HK-2 (cell line): ENCODE data around the gene ADAR.
"Not testable (repeated sequence)": the region's sequence is repeated elsewhere in the genome, so short reads cannot be mapped to it uniquely, and the experiment has no call there.

Experiments used
- DNase-seq: peaks from one replicate; pipeline ENCODE4 v3.0.0-alpha.2; 2018; ENCODE audit not compliant: unreplicated experiment

Gene ADAR

GRCh38 chr1:154607609-154608396, at the start of gene ADAR:
TSS of gene ADAR (minus strand) at chr1:154608186. CDS start at chr1:154608006, 180 bp downstream.
- peak; percentile 84 for DNase-seq

GRCh38 chr1:154657556-154657955, 49.6 kb upstream of the ADAR start:
- no peak for DNase-seq

DNA sequence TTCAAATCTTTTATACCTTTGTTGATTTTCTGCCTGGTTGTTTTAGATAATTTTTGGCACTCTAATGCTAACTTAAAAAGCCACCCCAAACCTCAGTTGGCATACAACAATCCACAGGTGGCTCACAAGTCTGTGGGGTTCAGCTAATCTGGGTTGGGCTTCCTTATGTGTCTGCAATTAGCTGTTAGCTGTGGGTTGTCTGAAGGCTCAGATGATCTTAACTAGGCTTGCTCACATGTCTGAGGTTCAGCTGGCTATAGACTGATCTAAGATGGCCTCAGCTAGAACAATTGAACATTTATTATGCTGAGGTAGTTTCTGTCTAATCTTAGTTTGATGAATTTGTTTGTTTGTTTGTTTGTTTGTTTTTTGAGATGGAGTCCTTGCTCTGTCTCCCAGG, 44.9 kb upstream of the ADAR start:
- no peak for DNase-seq

- not testable (repeated sequence) for DNase-seq
These were observed 36.7 kb upstream of the ADAR start for GRCh38 chr1:154644724-154645123.

DNA sequence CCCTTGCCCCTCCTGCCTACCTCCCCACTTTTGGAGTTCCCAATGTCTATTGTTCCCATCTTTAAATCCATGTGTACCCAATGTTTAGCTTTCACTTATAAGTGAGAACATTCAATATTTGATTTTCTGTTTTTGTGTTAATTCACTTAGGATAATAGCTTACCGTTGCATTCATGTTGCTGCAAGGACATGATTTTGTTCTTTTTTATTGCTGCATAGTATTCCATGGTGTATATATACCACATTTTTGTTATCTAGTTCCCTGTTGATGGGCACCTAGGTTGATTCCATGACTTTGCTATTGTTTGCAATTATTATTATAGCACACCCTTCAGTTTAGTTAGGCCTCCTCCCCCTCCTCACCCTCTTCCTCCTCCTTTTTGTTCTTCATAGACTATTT, 33.5 kb upstream of the ADAR start:
- no peak for DNase-seq

GRCh38 chr1:154639876-154640275, 31.9 kb upstream of the ADAR start:
- no peak for DNase-seq

GRCh38 chr1:154635171-154635570, 27.2 kb upstream of the ADAR start:
- DNase-seq = no peak

GRCh38 chr1:154629675-154630073, 21.7 kb upstream of the ADAR start:
- DNase-seq = no peak

GRCh38 chr1:154629061-154629674, 21.2 kb upstream of the ADAR start:
- DNase-seq = no peak

GRCh38 chr1:154628121-154628405, 20.1 kb upstream of the ADAR start:
- DNase-seq = no peak

DNA sequence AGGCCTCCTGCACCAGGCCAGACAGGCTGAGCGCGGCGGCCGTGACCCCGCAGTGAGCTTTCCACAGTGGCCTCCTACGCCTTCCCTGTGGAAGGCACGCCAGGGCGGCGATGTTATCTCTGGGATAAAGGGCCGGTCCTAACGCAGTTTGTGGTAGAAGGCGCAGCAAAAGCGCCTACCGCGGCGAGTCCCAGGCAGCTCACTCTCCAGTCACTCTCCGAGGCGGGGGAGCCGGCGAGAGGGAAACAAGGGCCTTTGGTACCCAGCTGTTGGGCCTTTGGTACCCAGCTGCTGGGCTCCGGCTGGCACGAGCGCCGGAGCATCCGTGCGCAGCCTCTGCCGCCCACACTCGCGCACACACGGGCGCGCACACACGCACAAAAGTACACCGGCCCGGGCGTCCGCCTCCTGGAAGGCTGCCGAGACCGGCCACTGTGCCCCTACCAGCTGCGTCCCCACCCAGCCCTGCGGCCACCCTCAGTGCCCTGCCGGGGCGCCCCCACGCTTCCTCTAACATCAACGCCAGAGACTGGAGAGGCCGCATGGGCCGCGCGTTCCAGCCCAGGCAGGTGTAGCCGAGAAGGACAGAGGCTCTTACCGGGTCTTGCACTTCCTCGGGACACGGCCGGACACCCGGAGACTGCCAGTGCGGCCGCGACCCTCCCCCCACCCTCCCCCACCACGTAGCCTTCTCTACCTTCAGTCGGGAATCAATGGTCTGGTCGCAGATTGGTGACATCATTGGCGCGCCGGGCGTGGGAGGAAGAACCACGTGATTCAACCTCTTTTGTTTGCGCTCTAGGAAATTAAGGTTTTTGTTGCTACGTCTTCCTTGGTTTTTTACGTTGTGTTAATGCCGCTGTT, 19.5 kb upstream of the ADAR start:
- peak; percentile 87 for DNase-seq

GRCh38 chr1:154626456-154627256, 18.7 kb upstream of the ADAR start:
- no peak for DNase-seq

DNA sequence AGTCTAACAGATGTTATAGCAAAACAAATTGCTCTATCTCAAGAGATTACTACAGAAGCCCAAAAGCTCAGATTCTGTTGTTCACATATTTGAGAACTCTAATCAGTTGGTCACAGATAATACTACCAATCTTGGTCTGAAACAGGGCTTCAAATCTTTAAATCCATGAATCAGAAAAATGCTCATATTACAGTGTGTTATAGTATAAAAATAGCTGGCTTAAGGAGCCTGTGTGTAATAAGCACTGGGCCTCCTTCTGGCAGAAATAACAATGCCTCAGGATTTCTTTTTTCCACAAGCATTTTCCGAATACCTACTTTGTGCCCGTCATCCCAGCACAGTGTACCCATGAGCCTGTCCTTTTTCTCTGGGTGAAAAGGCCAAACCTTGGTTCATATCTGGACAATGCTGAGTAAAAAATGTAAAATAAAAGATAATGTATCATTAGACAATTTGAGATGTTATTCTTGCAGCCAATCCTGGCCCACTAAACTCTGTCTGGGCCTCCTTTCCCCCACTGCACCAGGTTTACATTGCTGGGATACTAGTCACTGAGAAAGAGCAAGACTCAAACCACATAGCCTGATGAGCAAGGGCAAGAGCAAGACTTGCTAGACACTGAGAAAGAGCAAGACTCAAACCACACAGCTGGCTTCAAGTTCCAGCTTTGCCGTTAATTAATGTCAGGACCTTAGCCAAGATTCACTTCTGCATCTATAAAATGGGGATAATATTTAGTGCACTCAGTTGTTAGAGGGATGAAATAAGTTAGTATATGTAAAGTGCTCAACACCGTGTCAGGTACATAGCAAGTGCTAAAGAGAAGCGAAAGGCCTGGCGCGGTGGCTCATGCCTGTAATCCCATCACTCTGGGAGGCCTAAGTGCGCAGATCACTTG, 17.0 kb upstream of the ADAR start:
- no peak for DNase-seq

GRCh38 chr1:154623358-154623757, 15.4 kb upstream of the ADAR start:
- DNase-seq = no peak

DNA sequence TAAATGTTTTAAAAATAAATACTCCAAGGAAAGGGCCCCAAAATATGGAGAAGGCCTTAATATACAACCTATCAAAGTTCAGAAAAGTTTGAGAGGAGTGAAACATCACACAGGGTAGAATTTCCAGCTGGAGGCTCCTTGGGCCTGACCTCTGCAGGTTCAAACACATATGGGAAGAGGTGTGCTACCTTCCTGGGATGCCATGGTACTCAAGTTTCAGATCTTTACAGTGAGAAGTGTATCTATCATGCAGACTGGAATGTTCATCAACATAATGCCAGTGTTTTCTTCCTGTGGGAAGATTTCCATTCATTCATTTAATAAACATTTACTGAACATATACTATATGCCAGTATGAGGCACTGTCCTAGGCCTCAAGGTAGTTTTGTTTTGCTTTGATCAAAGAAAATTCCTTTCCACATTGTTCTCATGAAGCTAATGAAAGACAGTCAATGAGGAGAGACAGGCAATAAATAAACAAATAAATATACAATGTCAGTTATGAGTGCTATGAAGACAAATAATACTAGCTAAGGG, 14.6 kb upstream of the ADAR start:
- DNase-seq = no peak

- DNase-seq = no peak
These were observed 13.9 kb upstream of the ADAR start for GRCh38 chr1:154621875-154622274.

DNA sequence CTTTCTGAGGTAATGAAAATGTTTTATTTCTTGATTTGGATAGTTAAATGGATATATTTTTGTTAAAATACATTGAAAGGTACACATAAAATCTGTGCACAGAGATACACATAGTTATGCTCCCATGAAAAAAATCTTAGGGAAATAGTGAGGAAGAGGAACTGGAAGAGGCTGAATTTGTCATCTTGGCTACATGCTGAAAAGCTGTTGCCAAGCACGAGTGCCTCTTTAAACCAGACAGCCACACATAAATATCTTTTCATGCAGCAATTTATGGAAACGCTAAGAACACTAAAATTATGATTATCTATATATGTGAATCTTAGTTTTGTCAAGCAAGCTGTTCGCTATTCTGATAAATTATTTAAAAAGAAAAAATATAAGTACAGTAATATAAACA, 12.8 kb upstream of the ADAR start:
- DNase-seq = no peak

GRCh38 chr1:154619181-154619948, 11.4 kb upstream of the ADAR start:
- DNase-seq = peak; percentile 5

GRCh38 chr1:154616659-154617345, 8.8 kb upstream of the ADAR start:
- no peak for DNase-seq
